LNCAP (cell line): Measurements from ENCODE around the gene TMC7.

Experiments used
- TF ChIP-seq, protein P1 (sequence below): fragments of 450-650 bp; IDR thresholded peaks from 2 replicates; pipeline ENCODE4 v1.5.1; 2017; ENCODE audit warnings: mild to moderate bottlenecking

TMC7 gene

DNA sequence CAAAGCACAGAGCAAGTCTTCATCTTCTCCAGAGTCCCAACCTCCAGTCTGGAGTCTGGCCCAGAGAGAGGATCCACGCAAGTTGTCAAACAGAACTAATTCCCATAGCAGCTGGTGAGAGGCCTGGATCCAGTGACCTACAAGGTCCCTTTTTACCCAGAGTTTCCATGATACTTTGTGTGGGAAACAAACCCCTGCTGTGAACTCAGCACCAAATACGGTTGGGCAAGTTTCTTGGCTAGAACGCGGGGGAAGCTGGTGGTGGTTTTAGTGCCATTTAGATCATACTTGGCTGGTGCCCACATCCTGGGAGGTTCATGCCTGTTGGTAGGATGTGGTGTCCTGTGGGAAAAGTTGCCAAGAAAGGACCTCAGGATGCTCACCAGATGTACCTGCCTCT, 18.1 kb downstream of the TMC7 start:
- TF ChIP-seq, protein P1, sequence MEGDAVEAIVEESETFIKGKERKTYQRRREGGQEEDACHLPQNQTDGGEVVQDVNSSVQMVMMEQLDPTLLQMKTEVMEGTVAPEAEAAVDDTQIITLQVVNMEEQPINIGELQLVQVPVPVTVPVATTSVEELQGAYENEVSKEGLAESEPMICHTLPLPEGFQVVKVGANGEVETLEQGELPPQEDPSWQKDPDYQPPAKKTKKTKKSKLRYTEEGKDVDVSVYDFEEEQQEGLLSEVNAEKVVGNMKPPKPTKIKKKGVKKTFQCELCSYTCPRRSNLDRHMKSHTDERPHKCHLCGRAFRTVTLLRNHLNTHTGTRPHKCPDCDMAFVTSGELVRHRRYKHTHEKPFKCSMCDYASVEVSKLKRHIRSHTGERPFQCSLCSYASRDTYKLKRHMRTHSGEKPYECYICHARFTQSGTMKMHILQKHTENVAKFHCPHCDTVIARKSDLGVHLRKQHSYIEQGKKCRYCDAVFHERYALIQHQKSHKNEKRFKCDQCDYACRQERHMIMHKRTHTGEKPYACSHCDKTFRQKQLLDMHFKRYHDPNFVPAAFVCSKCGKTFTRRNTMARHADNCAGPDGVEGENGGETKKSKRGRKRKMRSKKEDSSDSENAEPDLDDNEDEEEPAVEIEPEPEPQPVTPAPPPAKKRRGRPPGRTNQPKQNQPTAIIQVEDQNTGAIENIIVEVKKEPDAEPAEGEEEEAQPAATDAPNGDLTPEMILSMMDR: no peak

DNA sequence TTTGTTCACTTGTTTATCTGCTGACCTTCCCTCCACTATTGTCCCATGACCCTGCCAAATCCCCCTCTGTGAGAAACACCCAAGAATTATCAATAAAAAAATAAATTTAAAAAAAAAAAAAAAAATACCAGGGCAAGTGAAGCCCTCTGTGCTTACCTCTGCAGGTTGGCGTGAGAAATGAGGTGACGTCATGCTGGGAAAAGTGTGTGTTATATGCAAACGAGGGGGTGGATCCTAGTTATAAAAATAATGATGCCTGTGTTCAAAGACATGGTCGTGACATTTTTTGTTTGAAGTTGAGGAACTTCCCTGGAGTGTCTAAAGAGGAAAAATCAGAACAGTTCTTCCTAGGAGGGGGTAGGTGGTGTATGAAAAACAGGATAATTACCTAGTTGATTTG, 20.2 kb downstream of the TMC7 start:
- TF ChIP-seq, protein P1: no peak

DNA sequence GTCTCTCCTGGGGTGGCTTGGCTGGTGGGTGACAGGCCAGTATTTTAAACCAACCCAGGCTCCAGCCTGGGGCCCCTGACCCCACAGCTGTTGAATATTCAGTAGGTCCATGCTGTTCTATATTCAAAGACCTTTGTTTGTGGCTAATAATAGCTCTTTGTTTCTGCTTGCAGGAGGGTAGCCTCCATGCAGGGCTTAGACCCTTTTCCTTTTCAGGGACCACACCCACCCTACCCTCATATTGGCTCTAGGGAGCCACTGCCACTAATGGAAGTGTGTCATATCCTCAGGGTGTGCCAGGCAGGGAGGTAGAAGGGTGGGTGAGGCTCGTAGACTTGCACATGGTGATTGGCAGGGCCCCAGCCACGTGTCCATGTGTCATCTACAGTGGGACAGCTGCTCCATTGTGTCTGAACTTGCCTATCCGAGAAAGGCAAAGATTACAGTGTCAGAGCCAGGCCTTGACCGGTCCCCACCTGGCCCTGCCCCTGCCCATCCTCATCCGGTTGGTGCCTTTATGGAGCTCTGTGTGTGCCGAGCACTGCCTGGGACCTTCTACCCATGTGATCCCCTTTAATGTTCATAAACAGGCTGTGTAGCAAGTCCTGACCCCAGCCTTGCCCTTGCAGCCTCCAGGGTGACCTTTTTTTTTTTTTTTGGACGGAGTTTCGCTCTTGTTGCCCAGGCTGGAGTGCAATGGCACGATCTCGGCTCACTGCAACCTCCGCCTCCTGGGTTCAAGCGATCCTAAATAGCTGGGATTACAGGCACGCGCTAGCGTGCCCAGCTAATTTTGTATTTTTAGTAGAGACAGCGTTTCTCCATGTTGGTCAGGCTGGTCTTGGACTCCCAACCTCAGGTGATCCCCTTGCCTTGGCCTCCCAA, 22.1 kb downstream of the TMC7 start:
- TF ChIP-seq, protein P1: no peak

DNA sequence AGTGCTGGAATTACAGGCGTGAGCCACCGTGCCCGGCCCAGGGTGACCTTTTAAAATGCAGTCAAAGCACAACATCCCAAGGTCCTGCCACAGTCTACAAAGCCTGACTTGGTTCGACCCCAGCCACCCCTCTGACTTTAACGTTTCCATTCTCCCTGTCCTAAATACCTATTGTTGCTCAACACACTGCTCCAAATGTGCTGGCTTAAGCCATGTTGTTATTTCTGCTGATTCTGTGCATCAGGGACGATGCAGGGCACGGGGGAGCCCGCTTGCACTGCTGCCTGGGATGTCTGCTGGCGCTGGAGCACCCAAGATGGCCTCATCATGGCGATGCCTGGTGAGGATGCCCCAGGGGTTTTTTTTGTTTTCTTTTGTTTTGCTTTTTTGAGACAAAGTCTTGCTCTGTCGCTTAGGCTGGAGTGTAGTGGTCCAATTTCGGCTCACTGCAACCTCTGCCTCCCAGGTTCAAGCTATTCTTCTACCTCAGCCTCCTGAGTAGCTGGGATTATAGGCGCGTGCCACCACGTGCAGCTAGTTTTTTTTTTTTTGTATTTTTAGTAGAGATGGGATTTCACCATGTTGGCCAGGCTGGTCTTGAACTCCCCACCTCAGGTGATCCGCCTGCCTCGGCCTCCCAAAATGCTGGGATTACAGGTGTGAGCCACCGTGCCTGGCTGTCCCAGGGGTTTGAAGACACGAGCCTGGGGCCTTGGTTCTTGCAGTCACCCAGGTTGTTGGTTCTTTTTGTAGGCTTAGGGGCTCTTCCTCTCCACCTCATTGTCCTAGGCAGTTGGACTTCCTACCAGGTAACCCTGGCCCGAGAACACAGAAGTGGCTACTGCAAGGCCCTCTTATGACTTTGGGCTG, 22.9 kb downstream of the TMC7 start:
- TF ChIP-seq, protein P1: no peak

DNA sequence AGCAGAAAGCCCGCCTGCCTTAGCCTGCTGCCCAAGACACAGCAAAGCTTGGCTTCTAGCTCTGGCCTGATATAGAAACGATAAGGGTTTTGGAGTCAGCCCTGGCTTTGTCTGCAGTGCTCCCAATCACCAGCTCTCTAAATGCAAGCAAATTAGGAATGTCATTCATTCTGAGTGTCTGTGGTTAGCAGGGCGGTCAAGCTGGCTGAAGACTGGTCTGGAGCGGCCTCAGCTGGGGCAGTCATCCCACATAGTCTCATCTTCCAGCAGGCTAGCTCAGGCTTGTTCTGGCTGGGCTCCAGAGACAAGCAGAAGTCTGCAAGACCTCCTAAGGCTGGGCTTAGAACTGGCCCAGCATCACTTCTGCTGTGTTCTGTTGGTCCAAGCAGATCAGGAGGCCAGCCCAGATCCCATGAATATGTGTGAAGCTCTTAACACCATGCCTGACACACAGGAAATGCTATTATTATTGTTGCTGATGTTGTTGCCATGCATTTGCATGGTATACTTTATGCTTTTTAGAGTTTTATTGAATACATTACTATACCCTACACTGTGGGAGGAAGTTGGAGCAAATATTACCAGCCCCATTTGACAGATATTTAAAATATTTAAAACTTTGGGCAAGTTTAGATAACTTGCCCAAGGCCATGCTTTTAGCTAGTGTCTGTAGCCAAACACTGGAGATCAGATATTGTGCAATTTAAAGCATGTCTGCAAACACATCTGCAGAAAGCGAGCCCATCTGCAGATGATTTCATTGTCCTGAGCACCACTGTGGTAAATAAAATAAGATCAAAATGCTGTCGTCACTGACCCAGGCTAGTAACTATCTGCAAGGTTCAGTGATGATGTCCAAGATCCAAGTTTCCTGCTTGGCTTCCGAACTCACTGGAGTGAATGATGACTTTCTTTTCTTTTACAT, 24.8 kb downstream of the TMC7 start:
- TF ChIP-seq, protein P1: no peak

DNA sequence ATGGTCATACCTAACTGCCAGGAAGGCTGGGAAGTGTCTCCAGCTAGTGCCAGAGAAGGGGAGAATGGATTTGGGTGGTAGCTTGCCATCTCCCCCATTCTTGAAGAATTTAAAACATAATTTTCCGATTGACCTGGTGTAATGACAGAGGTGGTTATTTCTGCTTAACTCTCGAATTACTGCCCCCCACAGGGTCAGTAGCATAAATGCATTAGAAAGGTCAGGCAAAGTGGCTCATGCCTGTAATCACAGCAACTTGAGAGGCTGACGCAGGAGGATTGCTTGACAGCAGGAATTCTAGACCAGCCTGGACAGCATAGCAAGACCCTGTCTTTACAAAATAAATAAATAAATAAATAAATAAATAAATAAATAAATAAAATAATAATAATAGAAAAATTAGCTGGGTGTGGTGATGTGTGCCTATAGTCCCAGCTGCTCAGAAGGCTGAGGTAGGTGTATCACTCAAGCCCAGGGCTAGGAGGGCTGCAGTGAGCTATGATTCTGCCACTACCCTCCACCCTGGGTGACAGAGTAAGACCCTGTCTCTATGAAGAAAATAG, 27.5 kb downstream of the TMC7 start:
- TF ChIP-seq, protein P1: no peak
